ENCODE measurements around the gene ARID1B.

The ARID1B gene

GRCh38 chr6:156824142-156824541 lies 47.0 kb downstream of the ARID1B start:
- DNase-seq (ENCODE audit: low read depth in 3 of 3), result no peak

- no peak for DNase-seq (ENCODE audit: low read depth in 3 of 3)
Observed at GRCh38 chr6:156825475-156825874, 48.3 kb downstream of the ARID1B start.

GRCh38 chr6:156826290-156826955 lies 49.2 kb downstream of the ARID1B start:
- DNase-seq (ENCODE audit: low read depth in 3 of 3), result no peak

- no peak for DNase-seq (ENCODE audit: low read depth in 3 of 3)
Observed at GRCh38 chr6:156827382-156827781, 50.2 kb downstream of the ARID1B start.

- DNase-seq (ENCODE audit: low read depth in 3 of 3), result peak in 1 of 3 experiments; percentile 18
Observed at GRCh38 chr6:156828280-156828703, 51.1 kb downstream of the ARID1B start.

- no peak for DNase-seq (ENCODE audit: low read depth in 3 of 3)
Observed at GRCh38 chr6:156830126-156830525, 52.9 kb downstream of the ARID1B start.

- no peak for DNase-seq (ENCODE audit: low read depth in 3 of 3)
Observed at GRCh38 chr6:156832231-156832647, 55.1 kb downstream of the ARID1B start.

GRCh38 chr6:156832669-156833068 lies 55.5 kb downstream of the ARID1B start:
- DNase-seq (ENCODE audit: low read depth in 3 of 3), result no peak

- DNase-seq (ENCODE audit: low read depth in 3 of 3), result no peak
Observed at GRCh38 chr6:156833755-156834154, 56.6 kb downstream of the ARID1B start.

GRCh38 chr6:156839129-156839528 lies 62.0 kb downstream of the ARID1B start:
- DNase-seq (ENCODE audit: low read depth in 3 of 3), result no peak

- DNase-seq (ENCODE audit: low read depth in 3 of 3), result no peak
Observed at GRCh38 chr6:156839591-156840001, 62.4 kb downstream of the ARID1B start.

- DNase-seq (ENCODE audit: low read depth in 3 of 3), result no peak
Observed at GRCh38 chr6:156840136-156840535, 63.0 kb downstream of the ARID1B start.

GRCh38 chr6:156840606-156841005 lies 63.4 kb downstream of the ARID1B start:
- no peak for DNase-seq (ENCODE audit: low read depth in 3 of 3)

- no peak for DNase-seq (ENCODE audit: low read depth in 3 of 3)
Observed at GRCh38 chr6:156841508-156841907, 64.3 kb downstream of the ARID1B start.

- DNase-seq (ENCODE audit: low read depth in 3 of 3), result no peak
Observed at GRCh38 chr6:156842598-156843250, 65.5 kb downstream of the ARID1B start.

- no peak for DNase-seq (ENCODE audit: low read depth in 3 of 3)
Observed at GRCh38 chr6:156844089-156844488, 66.9 kb downstream of the ARID1B start.

- DNase-seq (ENCODE audit: low read depth in 3 of 3), result no peak
Observed at GRCh38 chr6:156845454-156846155, 68.4 kb downstream of the ARID1B start.

GRCh38 chr6:156846845-156847599 lies 69.8 kb downstream of the ARID1B start:
- DNase-seq (ENCODE audit: low read depth in 3 of 3), result no peak

- DNase-seq (ENCODE audit: low read depth in 3 of 3), result no peak
Observed at GRCh38 chr6:156848123-156848522, 70.9 kb downstream of the ARID1B start.

GRCh38 chr6:156848533-156848932 lies 71.4 kb downstream of the ARID1B start:
- DNase-seq (ENCODE audit: low read depth in 3 of 3), result no peak

- DNase-seq (ENCODE audit: low read depth in 3 of 3), result no peak
Observed at GRCh38 chr6:156849806-156850205, 72.6 kb downstream of the ARID1B start.

GRCh38 chr6:156850353-156850752 lies 73.2 kb downstream of the ARID1B start:
- DNase-seq (ENCODE audit: low read depth in 3 of 3), result no peak
